ENCODE measurements around the gene TBR1.

Gene TBR1

GRCh38 chr2:161423421-161424393 is 7.6 kb downstream of the TBR1 start:
- Histone ChIP-seq H3K4me3 (no peak overlapping the region), H3K27ac (no peak overlapping the region), H3K36me3 (ENCODE audit: insufficient read depth, low read length) (no peaks in the 10 kb centered on the region), H3K9me3 (ENCODE audit: low read depth, low read length) (no peaks in the 10 kb centered on the region), H3K9ac (ENCODE audit: insufficient read length) (no peak overlapping the region)
- TF ChIP-seq EZH2 (IDR thresholded peaks at IDR 0.05): no peak
- TF ChIP-seq POLR2AphosphoS5 (IDR thresholded peaks at IDR 0.05; ENCODE audit: borderline replicate concordance, low read depth, low read length): no peak
- no peak for TF ChIP-seq FOXP2 (optimal IDR thresholded peaks at IDR 0.05; ENCODE audit: control extremely low read depth, extremely low read length, insufficient read depth)
- no peak for DNase-seq (ENCODE audit: low read depth, low spot score)

- Histone ChIP-seq H3K4me3 (no peak overlapping the region), H3K27ac (no peak overlapping the region), H3K36me3 (ENCODE audit: insufficient read depth, low read length) (no peaks in the 10 kb centered on the region), H3K9me3 (ENCODE audit: low read depth, low read length) (no peaks in the 10 kb centered on the region), H3K9ac (ENCODE audit: insufficient read length) (no peak overlapping the region)
- no peak for TF ChIP-seq EZH2 (IDR thresholded peaks at IDR 0.05)
- no peak for TF ChIP-seq FOXP2 (optimal IDR thresholded peaks at IDR 0.05; ENCODE audit: control extremely low read depth, extremely low read length, insufficient read depth)
- no peak for TF ChIP-seq POLR2AphosphoS5 (IDR thresholded peaks at IDR 0.05; ENCODE audit: borderline replicate concordance, low read depth, low read length)
- no peak for DNase-seq (ENCODE audit: low read depth, low spot score)
Observed at GRCh38 chr2:161424394-161424769, 8.3 kb downstream of the TBR1 start.

DNA sequence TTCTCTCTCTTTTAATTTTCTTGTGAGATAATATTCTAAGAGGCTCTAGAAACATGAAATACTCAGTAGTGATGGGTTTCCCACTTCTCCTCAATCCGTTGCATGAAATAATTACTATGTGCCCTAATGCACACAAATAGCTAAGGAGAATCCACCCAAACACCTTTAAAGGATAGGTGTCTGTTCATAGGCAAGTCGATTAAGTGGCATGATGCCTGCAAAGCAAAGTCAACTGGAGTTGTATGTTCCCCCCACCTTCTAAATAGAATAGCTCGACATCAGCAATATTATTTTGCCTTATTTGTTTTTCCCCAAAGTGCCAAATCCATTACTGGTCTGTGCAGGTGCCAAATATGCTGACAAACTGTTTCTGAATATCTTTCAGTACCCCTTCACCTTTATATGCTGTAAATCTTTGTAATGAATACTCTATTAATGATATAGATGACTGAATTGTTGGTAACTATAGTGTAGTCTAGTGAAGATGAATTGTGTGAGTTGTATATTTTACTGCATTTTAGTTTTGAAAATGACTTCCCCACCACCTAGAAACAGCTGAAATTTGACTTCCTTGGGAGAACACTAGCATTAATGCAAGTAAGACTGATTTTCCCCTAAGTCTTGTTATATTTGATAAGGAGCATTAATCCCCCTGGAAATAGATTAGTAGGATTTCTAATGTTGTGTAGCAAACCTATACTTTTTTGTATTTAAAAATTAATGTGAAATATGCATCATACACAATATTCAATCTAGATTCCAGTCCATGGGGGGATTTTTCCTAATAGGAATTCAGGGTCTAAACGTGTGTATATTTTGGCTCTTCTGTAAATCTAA is 9.0 kb downstream of the TBR1 start:
- TF ChIP-seq POLR2AphosphoS5 (IDR thresholded peaks at IDR 0.05; ENCODE audit: borderline replicate concordance, low read depth, low read length): no peak
- no peak for TF ChIP-seq FOXP2 (optimal IDR thresholded peaks at IDR 0.05; ENCODE audit: control extremely low read depth, extremely low read length, insufficient read depth)
- TF ChIP-seq EZH2 (IDR thresholded peaks at IDR 0.05): no peak

GRCh38 chr2:161425728-161426454 is 9.8 kb downstream of the TBR1 start:
- no peak for DNase-seq (ENCODE audit: low read depth, low spot score)
- H3K9me3 ChIP-seq (ENCODE audit: low read depth, low read length): no peaks in the 10 kb centered on the region
- no peak overlapping the region for H3K4me3 ChIP-seq
- TF ChIP-seq POLR2AphosphoS5 (IDR thresholded peaks at IDR 0.05; ENCODE audit: borderline replicate concordance, low read depth, low read length) (no peak), EZH2 (IDR thresholded peaks at IDR 0.05) (no peak), FOXP2 (optimal IDR thresholded peaks at IDR 0.05; ENCODE audit: control extremely low read depth, extremely low read length, insufficient read depth) (no peak)
- H3K9ac ChIP-seq (ENCODE audit: insufficient read length): no peak overlapping the region
- no peak overlapping the region for H3K27ac ChIP-seq
- no peaks in the 10 kb centered on the region for H3K36me3 ChIP-seq (ENCODE audit: insufficient read depth, low read length)

More for the DNA sequence above, 9.0 kb downstream of the TBR1 start:
- no peaks in the 10 kb centered on the region for H3K36me3 ChIP-seq (ENCODE audit: insufficient read depth, low read length)
- H3K9ac ChIP-seq (ENCODE audit: insufficient read length): no peak overlapping the region
- no peak overlapping the region for H3K27ac ChIP-seq
- no peak for DNase-seq (ENCODE audit: low read depth, low spot score)
- no peak overlapping the region for H3K4me3 ChIP-seq
- H3K9me3 ChIP-seq (ENCODE audit: low read depth, low read length): no peaks in the 10 kb centered on the region

DNA sequence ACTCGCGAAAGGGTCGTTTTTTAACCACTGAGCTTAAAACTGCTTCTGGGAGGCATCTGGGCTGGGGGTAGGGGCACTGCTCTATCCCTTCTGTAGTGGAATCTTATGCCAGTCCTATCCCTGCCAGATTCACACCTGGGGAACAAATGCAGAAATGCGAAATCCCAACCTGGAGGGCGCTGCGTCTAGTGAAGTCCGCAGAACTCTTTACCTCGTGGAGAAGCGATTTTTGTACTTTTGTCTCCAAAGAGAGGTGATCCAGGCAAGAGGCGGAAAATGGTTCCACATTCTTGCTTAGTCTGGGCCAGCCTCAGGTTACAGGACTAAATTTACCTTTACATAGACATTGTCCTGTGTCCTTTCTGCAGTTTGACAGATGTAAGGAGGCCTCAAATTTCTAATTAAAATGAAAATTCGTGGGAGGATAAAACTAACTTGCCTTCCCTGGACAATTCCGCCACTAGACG is 10.4 kb downstream of the TBR1 start:
- TF ChIP-seq FOXP2 (optimal IDR thresholded peaks at IDR 0.05; ENCODE audit: control extremely low read depth, extremely low read length, insufficient read depth): no peak
- TF ChIP-seq EZH2 (IDR thresholded peaks at IDR 0.05): no peak
- TF ChIP-seq POLR2AphosphoS5 (IDR thresholded peaks at IDR 0.05; ENCODE audit: borderline replicate concordance, low read depth, low read length): no peak
- no peaks in the 10 kb centered on the region for H3K36me3 ChIP-seq (ENCODE audit: insufficient read depth, low read length)
- H3K9ac ChIP-seq (ENCODE audit: insufficient read length): no peak overlapping the region
- no peak for DNase-seq (ENCODE audit: low read depth, low spot score)
- H3K4me3 ChIP-seq: no peak overlapping the region
- H3K9me3 ChIP-seq (ENCODE audit: low read depth, low read length): no peaks in the 10 kb centered on the region
- H3K27ac ChIP-seq: no peak overlapping the region

DNA sequence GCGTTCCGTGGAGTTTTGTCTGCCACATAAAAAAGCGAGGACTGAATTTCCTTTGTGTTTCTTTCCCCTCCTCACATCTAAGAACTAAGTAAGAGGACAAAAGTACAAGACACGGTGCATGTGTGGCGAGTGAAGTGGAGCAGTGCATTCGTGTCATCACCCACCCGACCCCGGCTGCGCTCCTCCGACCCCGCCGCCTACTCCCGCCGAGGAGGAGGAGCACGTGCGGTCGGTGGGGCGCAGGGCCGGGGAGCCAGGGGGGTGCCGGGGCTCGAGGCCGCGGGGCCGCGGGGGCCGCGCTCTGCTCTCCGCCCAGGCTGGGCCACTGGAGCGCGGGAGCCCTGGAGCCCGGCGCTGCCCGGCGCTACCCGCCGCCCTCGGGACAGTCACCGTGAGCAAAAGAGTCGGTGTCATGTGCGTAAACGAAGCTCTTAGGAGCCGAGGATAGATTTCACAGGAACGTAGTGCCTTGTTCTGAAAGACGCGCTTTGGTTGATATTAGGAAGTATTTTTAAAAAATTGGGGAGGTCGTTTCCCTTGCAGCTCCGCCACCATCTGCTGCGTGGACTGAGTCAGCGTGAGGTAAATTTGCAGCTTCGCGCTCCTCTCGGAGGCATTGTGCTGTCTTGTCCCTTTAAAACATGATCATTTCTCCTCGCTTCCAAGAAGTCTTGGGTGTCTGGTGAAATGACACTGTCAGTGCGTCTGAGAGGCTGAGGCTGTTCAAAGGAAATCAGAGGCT is 11.0 kb downstream of the TBR1 start:
- no peak for DNase-seq (ENCODE audit: low read depth, low spot score)
- Histone ChIP-seq H3K27ac (no peak overlapping the region), H3K4me3 (no peak overlapping the region), H3K36me3 (ENCODE audit: insufficient read depth, low read length) (no peaks in the 10 kb centered on the region), H3K9ac (ENCODE audit: insufficient read length) (no peak overlapping the region), H3K9me3 (ENCODE audit: low read depth, low read length) (no peaks in the 10 kb centered on the region)
- no peak for TF ChIP-seq EZH2 (IDR thresholded peaks at IDR 0.05)
- TF ChIP-seq POLR2AphosphoS5 (IDR thresholded peaks at IDR 0.05; ENCODE audit: borderline replicate concordance, low read depth, low read length): no peak
- TF ChIP-seq FOXP2 (optimal IDR thresholded peaks at IDR 0.05; ENCODE audit: control extremely low read depth, extremely low read length, insufficient read depth): no peak
